NOMO-1 (cell line): ENCODE results near the gene TEX53.

ENCODE experiments used
- DNase-seq, 2 experiments: peaks; one replicate each; lab custom pipeline; 2025; ENCODE audit not compliant: unreplicated experiment in 2 of 2; lab: John Stamatoyannopoulos, UW

TEX53 gene

DNA sequence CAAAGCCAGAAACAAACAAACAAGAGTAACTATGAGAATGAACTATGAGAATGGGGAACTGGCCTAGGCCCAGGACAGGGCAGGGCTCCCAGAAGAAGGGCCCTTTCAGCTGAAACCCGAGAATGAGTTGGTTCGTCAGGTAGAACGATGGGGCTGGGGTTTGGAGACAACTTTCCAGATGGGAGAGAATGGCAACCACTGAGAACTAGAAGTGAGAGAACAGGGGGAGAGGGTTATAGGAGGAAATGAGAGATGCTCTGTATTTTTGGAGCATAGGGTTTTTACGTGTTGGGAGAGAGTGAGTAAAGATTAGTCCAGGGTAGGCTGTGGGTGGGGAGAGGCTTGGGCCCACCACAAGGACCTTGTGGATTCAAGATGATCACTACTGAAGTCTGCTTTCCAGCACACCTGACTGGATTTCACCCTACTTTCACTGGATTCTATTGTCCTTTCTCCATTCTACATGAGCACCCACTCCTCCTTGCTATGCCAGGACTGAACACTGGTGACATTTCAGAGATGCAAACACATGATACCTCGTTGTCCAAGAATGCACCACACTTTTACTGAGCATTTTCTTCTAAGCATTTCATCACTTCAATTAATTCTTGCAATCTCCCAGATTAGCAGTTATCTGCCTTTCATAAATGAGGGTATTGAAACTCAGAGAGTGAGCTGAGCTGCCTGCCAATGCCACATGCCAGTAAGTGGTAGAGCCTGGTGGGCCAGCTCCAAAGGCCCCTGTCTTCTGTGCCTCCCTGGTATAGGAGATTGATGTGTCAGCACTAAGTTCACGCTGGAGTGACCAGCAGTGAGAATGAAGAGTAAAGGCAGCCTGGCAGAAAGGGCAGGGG, 49.7 kb downstream of the TEX53 start:
- DNase-seq, result no peak

GRCh38 chr9:114606597-114607207, 50.9 kb downstream of the TEX53 start:
- no peak for DNase-seq
